HFFc6 (cell line): Measurements from ENCODE around the gene ARSD. TPM values are rescaled to one million over a fixed set of nuclear protein-coding genes. Genes with fewer than 3 reads are reported as not detected.

Experiments
- DNase-seq: peaks from one replicate; pipeline ENCODE4 v3.0.0-alpha.2; 2018
- H3K27ac Mint-ChIP-seq: 2 replicates; pipeline ENCODE4 v1.8.0; 2020; ENCODE audit warnings: mild to moderate bottlenecking, mixed read lengths
- H3K27me3 Mint-ChIP-seq: 2 replicates; pipeline ENCODE4 v1.8.0; 2021; ENCODE audit warnings: mild to moderate bottlenecking, moderate library complexity, mixed read lengths; ENCODE audit not compliant: insufficient read depth
- H3K36me3 Mint-ChIP-seq: 2 replicates; pipeline ENCODE4 v1.8.0; 2021; ENCODE audit warnings: low read depth, mixed read lengths
- H3K4me1 Mint-ChIP-seq: 2 replicates; pipeline ENCODE4 v1.8.0; 2020; ENCODE audit warnings: low read depth, mixed read lengths
- H3K4me3 Mint-ChIP-seq: 2 replicates; pipeline ENCODE4 v1.8.0; 2020; ENCODE audit warnings: mild to moderate bottlenecking, moderate library complexity, mixed read lengths
- H3K9me3 Mint-ChIP-seq: 2 replicates; pipeline ENCODE4 v1.8.0; 2020; ENCODE audit warnings: mild to moderate bottlenecking, mixed read lengths
- total RNA-seq, 6 experiments: library from RNA; stranded (reverse); fragmentation: NEBNext Ultra II Directional; extraction: Animal tissue kit (Norgen Biotek cat#: 25700); gene quantifications; 2 replicates in 1 of 6; 3 replicates in 5 of 6; pipeline ENCODE4 v1.2.3, GENCODE V29; 2021
- TF ChIP-seq, protein P1 (sequence below): fragments of 200-600 bp; sonication (generic); IDR thresholded peaks from 2 replicates; pipeline ENCODE4 v1.5.0; 2021; ENCODE audit warnings: antibody characterized with exemption, mild to moderate bottlenecking

The ARSD gene
- total RNA-seq, 6 experiments from 2014 or later = 8.3 to 13.4 (median 10.4) TPM

DNA sequence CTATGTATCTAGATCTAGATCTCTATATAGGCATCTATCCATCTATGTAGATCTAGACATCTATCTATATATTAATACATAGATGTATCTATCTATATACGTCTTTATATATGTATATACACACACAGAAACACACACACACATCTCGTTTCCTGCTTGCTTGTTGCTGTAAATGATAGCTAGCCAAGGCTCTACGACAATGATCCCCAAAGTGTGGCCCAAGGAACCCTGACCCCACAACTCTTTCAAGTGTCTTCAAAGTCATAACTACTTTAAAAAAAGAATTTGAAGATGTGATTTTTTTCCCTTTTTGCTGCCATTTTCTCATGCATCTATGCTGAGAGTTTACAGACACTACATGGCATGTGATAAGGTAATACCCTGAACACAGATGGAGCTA is 71.6 kb downstream of the ARSD start:
- H3K4me1 Mint-ChIP-seq = no peaks in the 10 kb centered on the region
- H3K36me3 Mint-ChIP-seq = no peaks in the 10 kb centered on the region
- no peaks in the 10 kb centered on the region for H3K9me3 Mint-ChIP-seq
- H3K27ac Mint-ChIP-seq = no peak overlapping the region
- H3K4me3 Mint-ChIP-seq = no peak overlapping the region
- H3K27me3 Mint-ChIP-seq = peaks cover 2% of the 10 kb centered on the region; the same call in 1 of the 2 replicates
- TF ChIP-seq, protein P1, sequence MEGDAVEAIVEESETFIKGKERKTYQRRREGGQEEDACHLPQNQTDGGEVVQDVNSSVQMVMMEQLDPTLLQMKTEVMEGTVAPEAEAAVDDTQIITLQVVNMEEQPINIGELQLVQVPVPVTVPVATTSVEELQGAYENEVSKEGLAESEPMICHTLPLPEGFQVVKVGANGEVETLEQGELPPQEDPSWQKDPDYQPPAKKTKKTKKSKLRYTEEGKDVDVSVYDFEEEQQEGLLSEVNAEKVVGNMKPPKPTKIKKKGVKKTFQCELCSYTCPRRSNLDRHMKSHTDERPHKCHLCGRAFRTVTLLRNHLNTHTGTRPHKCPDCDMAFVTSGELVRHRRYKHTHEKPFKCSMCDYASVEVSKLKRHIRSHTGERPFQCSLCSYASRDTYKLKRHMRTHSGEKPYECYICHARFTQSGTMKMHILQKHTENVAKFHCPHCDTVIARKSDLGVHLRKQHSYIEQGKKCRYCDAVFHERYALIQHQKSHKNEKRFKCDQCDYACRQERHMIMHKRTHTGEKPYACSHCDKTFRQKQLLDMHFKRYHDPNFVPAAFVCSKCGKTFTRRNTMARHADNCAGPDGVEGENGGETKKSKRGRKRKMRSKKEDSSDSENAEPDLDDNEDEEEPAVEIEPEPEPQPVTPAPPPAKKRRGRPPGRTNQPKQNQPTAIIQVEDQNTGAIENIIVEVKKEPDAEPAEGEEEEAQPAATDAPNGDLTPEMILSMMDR = no peak
- DNase-seq = no peak

DNA sequence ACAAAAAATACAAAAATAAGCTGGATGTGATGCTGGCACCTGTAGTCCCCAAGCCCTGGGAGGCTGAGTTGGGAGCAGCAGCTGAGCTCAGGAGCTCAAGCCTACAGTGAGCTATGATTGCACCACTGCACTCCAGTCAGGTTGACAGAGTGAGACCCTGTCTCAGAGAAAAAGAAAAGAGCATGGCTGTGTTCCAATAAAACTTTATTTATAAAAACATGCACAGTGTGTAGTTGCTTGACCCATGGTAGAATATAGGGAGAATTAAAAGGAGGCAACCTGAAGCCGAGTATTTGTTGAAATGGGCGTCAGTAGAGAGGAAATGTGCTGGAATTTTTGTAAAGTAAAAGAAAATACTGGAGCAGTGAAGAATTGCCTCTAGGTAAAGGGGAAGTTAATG is 73.4 kb downstream of the ARSD start:
- no peak for DNase-seq
- no peaks in the 10 kb centered on the region for H3K4me1 Mint-ChIP-seq
- no peak overlapping the region for H3K27ac Mint-ChIP-seq
- H3K27me3 Mint-ChIP-seq = no peaks in the 10 kb centered on the region
- H3K9me3 Mint-ChIP-seq = no peaks in the 10 kb centered on the region
- TF ChIP-seq, protein P1 = no peak
- no peak overlapping the region for H3K4me3 Mint-ChIP-seq
- no peaks in the 10 kb centered on the region for H3K36me3 Mint-ChIP-seq

DNA sequence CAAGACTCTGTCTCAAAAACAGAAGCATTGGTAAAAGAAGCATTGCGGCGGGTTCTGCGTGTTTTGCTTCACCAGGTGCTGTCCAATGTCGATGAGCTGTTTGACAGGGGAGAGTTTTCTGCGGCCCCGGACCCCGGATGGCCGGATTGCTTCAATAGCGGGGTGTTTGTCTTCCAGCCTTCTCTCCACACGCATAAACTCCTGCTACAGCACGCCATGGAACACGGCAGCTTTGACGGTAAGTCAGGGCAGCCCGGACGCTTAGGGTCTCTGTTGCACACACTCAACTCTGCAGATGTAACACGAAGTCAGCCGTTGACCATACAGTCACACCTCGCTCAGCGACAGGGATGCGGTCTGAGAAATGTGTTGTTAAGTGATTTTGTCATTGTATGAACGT is 74.2 kb downstream of the ARSD start:
- Mint-ChIP-seq H3K4me1 (peaks cover 4% of the 10 kb centered on the region), H3K27ac (no peak overlapping the region), H3K27me3 (no peaks in the 10 kb centered on the region), H3K4me3 (no peak overlapping the region), H3K9me3 (no peaks in the 10 kb centered on the region), H3K36me3 (no peaks in the 10 kb centered on the region)
- TF ChIP-seq, protein P1 = no peak
- DNase-seq = no peak

Other genes starting within 250 kb of the ARSD start
- gene CD99, start 238.0 kb downstream of the ARSD start, total RNA-seq = 100 to 1,000 TPM; 526 to 610 (median 584) TPM
- under 1 TPM in 5 of 6 experiments, not detected in 1; 0.07 to 0.48 (median 0.31) TPM for gene XG, start 177.3 kb downstream of the ARSD start, total RNA-seq
- gene GYG2, start 100.4 kb downstream of the ARSD start, total RNA-seq = under 1 TPM in 4 of 6 experiments, not detected in 2; 0.35 to 0.79 (median 0.51) TPM
- gene ARSH, start 77.2 kb upstream of the ARSD start, total RNA-seq = not detected
- not detected for gene ARSF, start 112.1 kb upstream of the ARSD start, total RNA-seq